ENCODE data around the gene TUBGCP2. TPM values are rescaled to one million over a fixed set of nuclear protein-coding genes. Genes with fewer than 3 reads are reported as not detected.
A peak's percentile ranks its signal among the peaks of the same experiment; 100 is the strongest.

Gene TUBGCP2
- total and polyA plus RNA-seq, 9 of the 15 experiments (the other 6 are each of a cell fraction or from before 2014, with no cell fraction given) = 4.3 to 56.6 (median 28.4) TPM

DNA sequence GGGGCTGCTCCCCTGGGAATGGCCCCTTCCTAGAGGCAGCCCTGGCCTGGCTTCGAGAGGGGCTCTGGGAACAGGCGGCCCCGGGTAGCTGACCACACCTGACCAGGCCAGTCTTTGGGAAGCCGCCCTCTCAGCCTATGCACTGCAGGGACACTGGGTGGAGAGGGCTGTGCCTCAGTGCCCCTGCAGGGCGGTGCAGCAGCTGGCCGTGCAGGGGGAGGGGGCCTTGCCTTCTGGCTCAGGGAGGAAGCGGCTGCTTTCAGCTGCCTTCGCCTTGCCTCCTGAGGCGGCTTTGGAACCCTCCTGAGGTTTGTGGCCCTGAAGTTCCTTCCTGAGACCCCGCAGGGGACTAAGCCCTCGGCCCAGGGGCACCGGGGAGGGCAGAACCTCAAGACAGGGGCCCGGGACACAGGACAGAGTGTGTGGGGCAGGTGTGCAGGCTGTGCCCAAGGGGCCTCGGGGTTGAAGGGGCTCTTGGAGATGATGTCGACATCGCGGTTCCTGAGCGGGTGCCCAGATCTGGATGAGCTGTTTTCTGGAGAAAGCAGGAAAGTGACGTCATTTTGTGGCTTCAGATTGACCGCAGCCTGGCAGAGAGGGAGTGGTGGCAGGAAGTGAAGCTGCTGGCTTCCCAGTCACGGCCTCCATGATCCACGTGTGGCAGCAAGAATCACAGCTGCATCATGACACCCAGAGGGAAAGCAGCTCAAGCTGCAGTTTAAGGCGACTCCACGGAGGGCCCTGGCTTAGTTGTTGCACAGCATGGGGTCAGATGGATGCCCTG is 49.7 kb downstream of the TUBGCP2 start (continued):
- TF ChIP-seq, protein P1, sequence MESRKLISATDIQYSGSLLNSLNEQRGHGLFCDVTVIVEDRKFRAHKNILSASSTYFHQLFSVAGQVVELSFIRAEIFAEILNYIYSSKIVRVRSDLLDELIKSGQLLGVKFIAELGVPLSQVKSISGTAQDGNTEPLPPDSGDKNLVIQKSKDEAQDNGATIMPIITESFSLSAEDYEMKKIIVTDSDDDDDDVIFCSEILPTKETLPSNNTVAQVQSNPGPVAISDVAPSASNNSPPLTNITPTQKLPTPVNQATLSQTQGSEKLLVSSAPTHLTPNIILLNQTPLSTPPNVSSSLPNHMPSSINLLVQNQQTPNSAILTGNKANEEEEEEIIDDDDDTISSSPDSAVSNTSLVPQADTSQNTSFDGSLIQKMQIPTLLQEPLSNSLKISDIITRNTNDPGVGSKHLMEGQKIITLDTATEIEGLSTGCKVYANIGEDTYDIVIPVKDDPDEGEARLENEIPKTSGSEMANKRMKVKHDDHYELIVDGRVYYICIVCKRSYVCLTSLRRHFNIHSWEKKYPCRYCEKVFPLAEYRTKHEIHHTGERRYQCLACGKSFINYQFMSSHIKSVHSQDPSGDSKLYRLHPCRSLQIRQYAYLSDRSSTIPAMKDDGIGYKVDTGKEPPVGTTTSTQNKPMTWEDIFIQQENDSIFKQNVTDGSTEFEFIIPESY (CRISPR knock-in tag; IDR thresholded peaks at IDR 0.05) = 0 out of 2 replicates have a peak, but pooled peaks have one; percentile 26
- no peak for TF ChIP-seq ELF4 (CRISPR knock-in tag; IDR thresholded peaks at IDR 0.05)
- TF ChIP-seq CREM (IDR thresholded peaks at IDR 0.05; ENCODE audit: low read depth) = peak; percentile 52
- TF ChIP-seq, protein P2, sequence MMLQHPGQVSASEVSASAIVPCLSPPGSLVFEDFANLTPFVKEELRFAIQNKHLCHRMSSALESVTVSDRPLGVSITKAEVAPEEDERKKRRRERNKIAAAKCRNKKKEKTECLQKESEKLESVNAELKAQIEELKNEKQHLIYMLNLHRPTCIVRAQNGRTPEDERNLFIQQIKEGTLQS (IDR thresholded peaks at IDR 0.05) = peak; percentile 93
- TF ChIP-seq, protein P2 (CRISPR knock-in tag; conservative IDR thresholded peaks at IDR 0.05) = no peak
- no peak for TF ChIP-seq ATF1 (CRISPR knock-in tag; IDR thresholded peaks at IDR 0.05)
- TF ChIP-seq ATF1 (tag; IDR thresholded peaks at IDR 0.05) = peak; percentile 45; the same call in 1 of the 2 replicates
- TF ChIP-seq MLLT1 (IDR thresholded peaks at IDR 0.05) = 0 out of 4 replicates have a peak, but pooled peaks of 1 of the 2 experiments have one; percentile 26
- TF ChIP-seq CEBPG (CRISPR knock-in tag; IDR thresholded peaks at IDR 0.05) = no peak
- peak in 1 of 2 experiments; percentile 21; a peak in 1 of 4 replicates for TF ChIP-seq CEBPG (tag; conservative IDR thresholded peaks at IDR 0.05 in 1 of 2, IDR thresholded peaks at IDR 0.05 in 1 of 2)
- no peak for TF ChIP-seq ZKSCAN1 (IDR thresholded peaks at IDR 0.05; ENCODE audit: low read depth, low read length)
- peak; percentile 17; the same call in 1 of the 2 replicates for TF ChIP-seq ARID1B (IDR thresholded peaks at IDR 0.05)
- TF ChIP-seq, protein P3, sequence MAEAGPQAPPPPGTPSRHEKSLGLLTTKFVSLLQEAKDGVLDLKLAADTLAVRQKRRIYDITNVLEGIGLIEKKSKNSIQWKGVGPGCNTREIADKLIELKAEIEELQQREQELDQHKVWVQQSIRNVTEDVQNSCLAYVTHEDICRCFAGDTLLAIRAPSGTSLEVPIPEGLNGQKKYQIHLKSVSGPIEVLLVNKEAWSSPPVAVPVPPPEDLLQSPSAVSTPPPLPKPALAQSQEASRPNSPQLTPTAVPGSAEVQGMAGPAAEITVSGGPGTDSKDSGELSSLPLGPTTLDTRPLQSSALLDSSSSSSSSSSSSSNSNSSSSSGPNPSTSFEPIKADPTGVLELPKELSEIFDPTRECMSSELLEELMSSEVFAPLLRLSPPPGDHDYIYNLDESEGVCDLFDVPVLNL (CRISPR knock-in tag; IDR thresholded peaks at IDR 0.05; ENCODE audit: low read depth) = no peak
- TF ChIP-seq GABPA (tag; conservative IDR thresholded peaks at IDR 0.05; ENCODE audit: low read depth) = peak; percentile 67
- TF ChIP-seq GTF2A2 (tag; IDR thresholded peaks at IDR 0.05) = no peak
- TF ChIP-seq HOMEZ (CRISPR knock-in tag; IDR thresholded peaks at IDR 0.05) = no peak
- TF ChIP-seq, protein P4, sequence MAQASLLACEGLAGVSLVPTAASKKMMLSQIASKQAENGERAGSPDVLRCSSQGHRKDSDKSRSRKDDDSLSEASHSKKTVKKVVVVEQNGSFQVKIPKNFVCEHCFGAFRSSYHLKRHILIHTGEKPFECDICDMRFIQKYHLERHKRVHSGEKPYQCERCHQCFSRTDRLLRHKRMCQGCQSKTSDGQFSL (CRISPR knock-in tag; IDR thresholded peaks at IDR 0.05) = no peak
- TF ChIP-seq, protein P4 (tag; IDR thresholded peaks at IDR 0.05) = no peak
- TF ChIP-seq JUNB (CRISPR knock-in tag; conservative IDR thresholded peaks at IDR 0.05) = peak; percentile 77
- TF ChIP-seq ATF7 (IDR thresholded peaks at IDR 0.05) = peak; percentile 96
